H1 (cell line): Measurements from ENCODE around the gene SBNO2.
A peak's percentile ranks its signal among the peaks of the same experiment; 100 is the strongest.

Source experiments
- JUND ChIP-seq: IDR thresholded peaks from 2 replicates; pipeline ENCODE4 v1.6.1; 2011; ENCODE audit warnings: mild to moderate bottlenecking, improper control_type of control experiment, low read length
- POLR2A ChIP-seq, 2 experiments: IDR thresholded peaks; 1 replicate in 1 of 2; 2 replicates in 1 of 2; pipeline ENCODE4 v1.6.1; 2011; ENCODE audit warnings: low read depth in 2 of 2, low read length in 2 of 2, mild to moderate bottlenecking in 2 of 2; ENCODE audit errors: control extremely low read depth in 1 of 2
- TAF1 ChIP-seq: IDR thresholded peaks from 2 replicates; pipeline ENCODE4 v1.6.1; 2011; ENCODE audit warnings: mild to moderate bottlenecking, low read depth, low read length
- TF ChIP-seq, protein P1 (sequence below), 3 experiments: IDR thresholded peaks; 1 replicate in 2 of 3; 2 replicates in 1 of 3; pipeline versions ENCODE4 v1.5.1 to v1.6.1; 2011; ENCODE audit warnings: low read length in 3 of 3, mild to moderate bottlenecking in 3 of 3, inconsistent platforms in 2 of 3, low read depth in 1 of 3, moderate library complexity in 1 of 3; ENCODE audit not compliant: insufficient read depth in 1 of 3; ENCODE audit errors: control extremely low read depth in 1 of 3
- TF ChIP-seq, protein P2 (sequence below): IDR thresholded peaks from 2 replicates; pipeline ENCODE4 v1.6.1; 2012; ENCODE audit warnings: inconsistent platforms

DNA sequence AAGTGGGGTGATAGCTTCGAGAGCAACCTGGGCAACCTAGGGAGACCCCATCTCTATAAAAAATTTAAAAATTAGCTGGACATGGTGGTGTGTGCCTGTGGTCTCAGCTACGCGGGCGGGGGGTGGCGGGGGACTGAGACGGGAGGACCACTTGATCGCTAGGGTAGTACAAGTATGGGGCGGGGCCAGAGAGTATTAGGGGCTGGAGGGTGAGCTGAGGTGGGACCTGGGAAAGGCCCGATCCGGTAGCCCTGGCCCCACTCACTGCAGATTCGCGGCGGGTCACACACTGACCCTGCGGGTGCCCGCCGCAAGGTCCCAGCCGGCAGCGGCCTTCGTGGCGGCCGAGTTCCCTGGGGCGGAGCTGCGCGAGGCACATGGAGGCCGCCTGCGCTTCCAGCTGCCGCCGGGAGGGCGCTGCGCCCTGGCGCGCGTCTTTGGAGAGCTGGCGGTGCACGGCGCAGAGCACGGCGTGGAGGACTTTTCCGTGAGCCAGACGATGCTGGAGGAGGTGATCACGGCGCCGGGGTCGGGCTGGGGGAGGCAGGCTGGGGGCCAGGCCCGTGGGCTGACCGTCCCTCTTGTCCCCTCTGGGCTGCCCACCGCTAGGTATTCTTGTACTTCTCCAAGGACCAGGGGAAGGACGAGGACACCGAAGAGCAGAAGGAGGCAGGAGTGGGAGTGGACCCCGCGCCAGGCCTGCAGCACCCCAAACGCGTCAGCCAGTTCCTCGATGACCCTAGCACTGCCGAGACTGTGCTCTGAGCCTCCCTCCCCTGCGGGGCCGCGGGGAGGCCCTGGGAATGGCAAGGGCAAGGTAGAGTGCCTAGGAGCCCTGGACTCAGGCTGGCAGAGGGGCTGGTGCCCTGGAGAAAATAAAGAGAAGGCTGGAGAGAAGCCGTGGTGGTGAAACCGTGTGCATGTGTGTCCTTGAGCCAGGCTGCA, 109.1 kb downstream of the SBNO2 start:
- TF ChIP-seq, protein P1, sequence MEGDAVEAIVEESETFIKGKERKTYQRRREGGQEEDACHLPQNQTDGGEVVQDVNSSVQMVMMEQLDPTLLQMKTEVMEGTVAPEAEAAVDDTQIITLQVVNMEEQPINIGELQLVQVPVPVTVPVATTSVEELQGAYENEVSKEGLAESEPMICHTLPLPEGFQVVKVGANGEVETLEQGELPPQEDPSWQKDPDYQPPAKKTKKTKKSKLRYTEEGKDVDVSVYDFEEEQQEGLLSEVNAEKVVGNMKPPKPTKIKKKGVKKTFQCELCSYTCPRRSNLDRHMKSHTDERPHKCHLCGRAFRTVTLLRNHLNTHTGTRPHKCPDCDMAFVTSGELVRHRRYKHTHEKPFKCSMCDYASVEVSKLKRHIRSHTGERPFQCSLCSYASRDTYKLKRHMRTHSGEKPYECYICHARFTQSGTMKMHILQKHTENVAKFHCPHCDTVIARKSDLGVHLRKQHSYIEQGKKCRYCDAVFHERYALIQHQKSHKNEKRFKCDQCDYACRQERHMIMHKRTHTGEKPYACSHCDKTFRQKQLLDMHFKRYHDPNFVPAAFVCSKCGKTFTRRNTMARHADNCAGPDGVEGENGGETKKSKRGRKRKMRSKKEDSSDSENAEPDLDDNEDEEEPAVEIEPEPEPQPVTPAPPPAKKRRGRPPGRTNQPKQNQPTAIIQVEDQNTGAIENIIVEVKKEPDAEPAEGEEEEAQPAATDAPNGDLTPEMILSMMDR (IDR thresholded peaks at IDR 0.05; ENCODE audit: control extremely low read depth in 1 of 3, insufficient read depth in 1 of 3, low read depth in 1 of 3, low read length in 3 of 3) = peak; percentile 65 to 86 (median 84)
- TF ChIP-seq JUND = no peak
- TF ChIP-seq TAF1 = no peak
- no peak for TF ChIP-seq POLR2A (IDR thresholded peaks at IDR 0.05; ENCODE audit: control extremely low read depth in 1 of 2, low read depth in 2 of 2, low read length in 2 of 2)
- TF ChIP-seq, protein P2, sequence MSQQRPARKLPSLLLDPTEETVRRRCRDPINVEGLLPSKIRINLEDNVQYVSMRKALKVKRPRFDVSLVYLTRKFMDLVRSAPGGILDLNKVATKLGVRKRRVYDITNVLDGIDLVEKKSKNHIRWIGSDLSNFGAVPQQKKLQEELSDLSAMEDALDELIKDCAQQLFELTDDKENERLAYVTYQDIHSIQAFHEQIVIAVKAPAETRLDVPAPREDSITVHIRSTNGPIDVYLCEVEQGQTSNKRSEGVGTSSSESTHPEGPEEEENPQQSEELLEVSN = peak; percentile 95
